Measurements from ENCODE around the gene RNU2-1.

DNA sequence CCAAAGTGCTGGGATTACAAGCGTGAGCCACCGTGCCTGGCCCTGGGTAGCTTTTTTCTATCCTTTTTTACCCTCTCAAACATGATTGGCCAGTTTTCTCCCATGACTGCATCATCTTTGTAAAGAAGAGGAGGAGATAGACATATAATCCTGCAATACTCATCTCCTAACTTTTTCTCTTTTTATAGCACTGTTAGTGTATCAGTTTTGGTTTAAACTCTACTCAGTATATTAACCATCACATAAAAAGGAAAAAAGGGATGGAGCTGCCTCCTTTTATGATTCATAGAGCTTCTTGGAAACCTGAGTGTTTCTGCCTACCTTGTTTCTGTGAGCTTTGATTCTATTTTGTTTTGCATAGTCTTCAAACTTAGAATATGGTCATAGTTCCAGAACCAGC is 34.1 kb downstream of the RNU2-1 start:
- TF ChIP-seq POLR2A (IDR thresholded peaks at IDR 0.05; ENCODE audit: low read length) (no peak), GATA1 (IDR thresholded peaks at IDR 0.05; ENCODE audit: low read depth, low read length) (no peak)
